Measurements from ENCODE around the gene XXYLT1.

Gene XXYLT1

GRCh38 chr3:195175476-195176337 is 95.3 kb downstream of the XXYLT1 start:
- Histone ChIP-seq H3K79me2 (ENCODE audit: insufficient read depth, low read length) (no peaks in the 10 kb centered on the region), H3K27ac (ENCODE audit: low read depth, low read length) (no peak overlapping the region), H3F3A (ENCODE audit: insufficient read depth) (no peaks in the 10 kb centered on the region), H3K27me3 (ENCODE audit: low read length) (no peaks in the 10 kb centered on the region), H3K9me3 (ENCODE audit: insufficient read depth, low read length) (no peaks in the 10 kb centered on the region), H3K36me3 (ENCODE audit: low read length) (no peaks in the 10 kb centered on the region), H4K20me1 (ENCODE audit: low read depth, low read length) (no peaks in the 10 kb centered on the region), H3K4me3 (ENCODE audit: insufficient read depth, low read length, poor library complexity, severe bottlenecking) (no peak overlapping the region), H3K4me2 (ENCODE audit: low read depth, low read length, poor library complexity, severe bottlenecking) (no peak overlapping the region), H3K9me2 (replicated peaks; ENCODE audit: insufficient read depth, low read length) (no peaks in the 10 kb centered on the region), H2AFZ (ENCODE audit: low read depth, low read length, severe bottlenecking) (no peak overlapping the region), H3K9ac (ENCODE audit: low read length) (no peak overlapping the region)
- TF ChIP-seq EZH2phosphoT487 (conservative IDR thresholded peaks at IDR 0.05; ENCODE audit: low read length): no peak
- no peak for TF ChIP-seq CTCF (IDR thresholded peaks at IDR 0.05; ENCODE audit: insufficient read depth, low read length, poor library complexity, severe bottlenecking)

GRCh38 chr3:195175076-195175475 is 95.9 kb downstream of the XXYLT1 start:
- Histone ChIP-seq H3K27me3 (ENCODE audit: low read length) (no peaks in the 10 kb centered on the region), H3F3A (ENCODE audit: insufficient read depth) (no peaks in the 10 kb centered on the region), H4K20me1 (ENCODE audit: low read depth, low read length) (no peaks in the 10 kb centered on the region), H3K79me2 (ENCODE audit: insufficient read depth, low read length) (no peaks in the 10 kb centered on the region), H3K27ac (ENCODE audit: low read depth, low read length) (no peak overlapping the region), H3K9me3 (ENCODE audit: insufficient read depth, low read length) (no peaks in the 10 kb centered on the region), H2AFZ (ENCODE audit: low read depth, low read length, severe bottlenecking) (no peak overlapping the region), H3K36me3 (ENCODE audit: low read length) (no peaks in the 10 kb centered on the region), H3K4me3 (ENCODE audit: insufficient read depth, low read length, poor library complexity, severe bottlenecking) (no peak overlapping the region), H3K9ac (ENCODE audit: low read length) (no peak overlapping the region), H3K9me2 (replicated peaks; ENCODE audit: insufficient read depth, low read length) (no peaks in the 10 kb centered on the region), H3K4me2 (ENCODE audit: low read depth, low read length, poor library complexity, severe bottlenecking) (no peak overlapping the region)
- no peak for TF ChIP-seq EZH2phosphoT487 (conservative IDR thresholded peaks at IDR 0.05; ENCODE audit: low read length)
- TF ChIP-seq CTCF (IDR thresholded peaks at IDR 0.05; ENCODE audit: insufficient read depth, low read length, poor library complexity, severe bottlenecking): no peak

GRCh38 chr3:195173657-195174056 is 97.3 kb downstream of the XXYLT1 start:
- H3K4me2 ChIP-seq (ENCODE audit: low read depth, low read length, poor library complexity, severe bottlenecking): no peak overlapping the region
- no peaks in the 10 kb centered on the region for H3K27me3 ChIP-seq (ENCODE audit: low read length)
- H3K9me2 ChIP-seq (replicated peaks; ENCODE audit: insufficient read depth, low read length): no peaks in the 10 kb centered on the region
- no peaks in the 10 kb centered on the region for H4K20me1 ChIP-seq (ENCODE audit: low read depth, low read length)
- H3K36me3 ChIP-seq (ENCODE audit: low read length): no peaks in the 10 kb centered on the region
- H3K9ac ChIP-seq (ENCODE audit: low read length): no peak overlapping the region
- no peak overlapping the region for H2AFZ ChIP-seq (ENCODE audit: low read depth, low read length, severe bottlenecking)
- no peak for TF ChIP-seq EZH2phosphoT487 (conservative IDR thresholded peaks at IDR 0.05; ENCODE audit: low read length)
- TF ChIP-seq CTCF (IDR thresholded peaks at IDR 0.05; ENCODE audit: insufficient read depth, low read length, poor library complexity, severe bottlenecking): no peak
- H3K4me3 ChIP-seq (ENCODE audit: insufficient read depth, low read length, poor library complexity, severe bottlenecking): no peak overlapping the region
- H3F3A ChIP-seq (ENCODE audit: insufficient read depth): no peaks in the 10 kb centered on the region
- no peaks in the 10 kb centered on the region for H3K9me3 ChIP-seq (ENCODE audit: insufficient read depth, low read length)
- no peak overlapping the region for H3K27ac ChIP-seq (ENCODE audit: low read depth, low read length)
- no peaks in the 10 kb centered on the region for H3K79me2 ChIP-seq (ENCODE audit: insufficient read depth, low read length)

All from SU-DHL-6 (cell line).